Sigmoid colon (tissue), 4 donors: ENCODE results near the gene PTX3.

Source experiments
- CTCF ChIP-seq, 4 experiments: fragments of 450-650 bp in 3 of 4; fragments of 200-600 bp in 1 of 4; IDR thresholded peaks; one replicate each; pipeline ENCODE4 v1.5.1; 2016 to 2019; ENCODE audit warnings: antibody characterized with exemption in 4 of 4, mild to moderate bottlenecking in 3 of 4, moderate library complexity in 2 of 4
- EP300 ChIP-seq, 4 donors: sonication (generic); formaldehyde crosslinking; IDR thresholded peaks; one replicate each; pipeline ENCODE4 v1.6.1; 2017; ENCODE audit warnings: antibody characterized with exemption in 4 of 4
- POLR2A ChIP-seq, 2 donors: fragments of 450-650 bp; IDR thresholded peaks; one replicate each; pipeline ENCODE4 v1.6.1; 2016; ENCODE audit warnings: antibody characterized with exemption in 2 of 2, mild to moderate bottlenecking in 2 of 2, moderate library complexity in 2 of 2
- POLR2AphosphoS5 ChIP-seq, 4 donors: sonication (generic); formaldehyde crosslinking; IDR thresholded peaks; one replicate each; pipeline ENCODE4 v1.6.1; 2017; ENCODE audit warnings: antibody characterized with exemption in 4 of 4

- no peak for TF ChIP-seq CTCF (IDR thresholded peaks at IDR 0.05)
- TF ChIP-seq POLR2AphosphoS5 (IDR thresholded peaks at IDR 0.05) = no peak
- TF ChIP-seq EP300 (IDR thresholded peaks at IDR 0.05) = no peak
- TF ChIP-seq POLR2A (IDR thresholded peaks at IDR 0.05) = no peak
These were observed 47.7 kb upstream of the PTX3 start for GRCh38 chr3:157388976-157389375.
